ENCODE results near the gene GNA14.

- TF ChIP-seq POLR2A (IDR thresholded peaks at IDR 0.05) (no peak), POLR2AphosphoS5 (IDR thresholded peaks at IDR 0.05) (no peak)
Measured at GRCh38 chr9:77427256-77427927, 220.7 kb downstream of the GNA14 start.
